ENCODE data around the gene S100A3. TPM values are rescaled to one million over a fixed set of nuclear protein-coding genes. Genes with fewer than 3 reads are reported as not detected.

Gene S100A3
- total RNA-seq, 1 donor from 2014 or later, result 8.7 TPM

GRCh38 chr1:153513023-153513422, 36.0 kb downstream of the S100A3 start:
- peak; percentile 25 for TF ChIP-seq CTCF (IDR thresholded peaks at IDR 0.05)
- H3K36me3 Mint-ChIP-seq (ENCODE audit: low read depth), result no peaks in the 10 kb centered on the region
- H3K4me1 Mint-ChIP-seq (ENCODE audit: low read depth), result peaks cover 26% of the 10 kb centered on the region
- H3K27ac Mint-ChIP-seq (ENCODE audit: unreplicated experiment), result no peak overlapping the region
- H3K9me3 Mint-ChIP-seq (ENCODE audit: low read depth), result no peaks in the 10 kb centered on the region
- no peak for DNase-seq (ENCODE audit: low spot score)
- H3K4me3 Mint-ChIP-seq (ENCODE audit: unreplicated experiment), result no peak overlapping the region
- H3K27me3 Mint-ChIP-seq (ENCODE audit: low read depth), result no peaks in the 10 kb centered on the region

DNA sequence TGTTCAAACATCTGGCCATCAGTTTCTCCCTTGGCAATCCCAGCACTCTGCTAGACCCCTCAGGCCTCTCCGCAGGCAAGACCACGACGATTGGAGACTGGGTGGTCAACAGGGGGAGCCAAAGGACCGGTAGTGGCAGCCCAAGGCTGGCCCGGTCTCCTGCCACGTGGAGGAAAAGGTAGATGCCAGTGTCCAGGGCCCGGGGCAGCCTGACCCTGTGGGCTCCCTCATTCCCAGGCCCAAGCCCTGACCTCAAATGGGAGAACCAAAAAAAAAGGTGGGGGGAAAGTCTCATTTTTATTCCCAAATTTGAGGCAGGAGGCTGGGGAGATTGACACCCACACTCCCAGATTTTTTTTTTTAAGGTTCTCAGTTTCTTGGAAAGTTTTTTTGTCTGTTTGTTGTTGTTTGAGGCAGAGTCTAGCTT, 38.1 kb downstream of the S100A3 start:
- no peak for DNase-seq (ENCODE audit: low spot score)
- H3K9me3 Mint-ChIP-seq (ENCODE audit: low read depth), result no peaks in the 10 kb centered on the region
- H3K27me3 Mint-ChIP-seq (ENCODE audit: low read depth), result no peaks in the 10 kb centered on the region
- H3K36me3 Mint-ChIP-seq (ENCODE audit: low read depth), result no peaks in the 10 kb centered on the region
- peaks cover 44% of the 10 kb centered on the region for H3K4me1 Mint-ChIP-seq (ENCODE audit: low read depth)
- H3K27ac Mint-ChIP-seq (ENCODE audit: unreplicated experiment), result peak overlapping the region; percentile 84
- no peak overlapping the region for H3K4me3 Mint-ChIP-seq (ENCODE audit: unreplicated experiment)
- peak; percentile 100 for TF ChIP-seq CTCF (IDR thresholded peaks at IDR 0.05)

DNA sequence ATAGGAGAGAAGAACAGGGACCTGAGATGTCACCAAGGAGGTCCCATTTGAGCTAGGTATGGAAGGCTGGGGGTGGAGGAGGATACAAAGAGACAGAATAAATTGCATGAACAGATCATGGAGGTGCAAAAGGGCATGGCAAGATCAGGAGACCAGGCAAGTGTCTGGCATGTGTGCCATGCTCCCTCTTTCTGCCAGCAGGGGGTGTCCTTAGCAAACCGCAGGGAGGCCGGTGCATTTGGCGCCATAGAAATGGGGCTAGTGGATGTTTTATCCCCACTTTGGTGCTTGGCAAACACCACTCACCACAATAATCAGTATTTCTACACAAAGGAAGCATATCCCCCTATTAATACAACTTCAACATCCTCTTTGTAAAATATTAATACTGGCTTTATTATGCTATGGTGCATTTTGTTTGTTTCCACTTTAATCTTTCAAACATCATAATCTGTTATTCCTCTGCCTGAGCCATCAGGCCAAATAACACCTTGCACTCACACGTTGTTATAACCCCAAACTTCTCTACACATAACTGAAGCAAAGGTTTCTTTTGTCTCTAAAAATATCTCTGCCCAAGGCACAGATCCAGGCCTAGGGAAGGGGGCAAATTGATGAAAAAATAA, 39.2 kb downstream of the S100A3 start:
- Mint-ChIP-seq H3K4me1 (ENCODE audit: low read depth) (peaks cover 50% of the 10 kb centered on the region), H3K27ac (ENCODE audit: unreplicated experiment) (no peak overlapping the region), H3K9me3 (ENCODE audit: low read depth) (no peaks in the 10 kb centered on the region), H3K4me3 (ENCODE audit: unreplicated experiment) (no peak overlapping the region), H3K36me3 (ENCODE audit: low read depth) (no peaks in the 10 kb centered on the region), H3K27me3 (ENCODE audit: low read depth) (no peaks in the 10 kb centered on the region)
- DNase-seq (ENCODE audit: low spot score), result no peak
- TF ChIP-seq CTCF (IDR thresholded peaks at IDR 0.05), result peak; percentile 81

GRCh38 chr1:153509036-153509435, 40.0 kb downstream of the S100A3 start:
- Mint-ChIP-seq H3K27me3 (ENCODE audit: low read depth) (no peaks in the 10 kb centered on the region), H3K27ac (ENCODE audit: unreplicated experiment) (no peak overlapping the region), H3K9me3 (ENCODE audit: low read depth) (no peaks in the 10 kb centered on the region), H3K4me1 (ENCODE audit: low read depth) (peaks cover 50% of the 10 kb centered on the region), H3K4me3 (ENCODE audit: unreplicated experiment) (no peak overlapping the region), H3K36me3 (ENCODE audit: low read depth) (no peaks in the 10 kb centered on the region)
- TF ChIP-seq CTCF (IDR thresholded peaks at IDR 0.05), result no peak
- no peak for DNase-seq (ENCODE audit: low spot score)

DNA sequence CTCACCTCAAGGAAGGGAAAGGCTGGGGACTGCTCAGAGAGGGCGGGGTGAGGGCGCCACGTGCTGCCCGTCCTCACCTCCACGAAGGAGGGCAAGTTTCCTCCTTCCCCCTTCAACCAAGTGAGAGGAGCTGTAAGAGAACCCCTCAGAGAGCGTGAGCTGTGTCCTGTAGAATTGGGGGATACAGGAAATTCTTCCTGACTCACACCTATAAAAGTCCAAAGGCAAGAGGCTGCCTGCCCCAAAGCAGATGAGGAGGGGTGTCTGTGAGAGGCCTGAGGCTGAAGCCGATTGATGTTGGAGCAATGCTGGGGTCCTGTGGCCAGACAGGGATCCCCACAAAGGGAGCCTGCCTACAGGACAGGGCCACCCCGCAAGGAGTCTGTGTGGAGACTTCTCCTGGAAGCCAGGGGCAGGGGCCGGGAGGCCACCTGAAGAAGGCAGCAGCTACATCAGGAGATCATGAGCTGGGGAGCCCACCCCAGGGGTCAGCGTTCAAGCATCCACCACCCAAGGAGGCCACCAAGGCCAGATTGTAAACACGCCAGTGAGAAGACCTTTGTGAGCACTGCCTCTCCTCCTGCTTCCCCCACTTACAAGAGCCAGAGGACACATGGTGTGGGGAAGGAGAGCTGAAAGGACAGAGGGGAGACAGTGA, 41.0 kb downstream of the S100A3 start:
- no peaks in the 10 kb centered on the region for H3K27me3 Mint-ChIP-seq (ENCODE audit: low read depth)
- no peak overlapping the region for H3K4me3 Mint-ChIP-seq (ENCODE audit: unreplicated experiment)
- H3K9me3 Mint-ChIP-seq (ENCODE audit: low read depth), result no peaks in the 10 kb centered on the region
- H3K4me1 Mint-ChIP-seq (ENCODE audit: low read depth), result peaks cover 50% of the 10 kb centered on the region
- no peak for DNase-seq (ENCODE audit: low spot score)
- H3K27ac Mint-ChIP-seq (ENCODE audit: unreplicated experiment), result no peak overlapping the region
- no peak for TF ChIP-seq CTCF (IDR thresholded peaks at IDR 0.05)
- no peaks in the 10 kb centered on the region for H3K36me3 Mint-ChIP-seq (ENCODE audit: low read depth)

Data from chondrocyte (in vitro differentiated cells).